H9 (cell line): ENCODE data around the gene DFFB. TPM values are rescaled to one million over a fixed set of nuclear protein-coding genes. Genes with fewer than 3 reads are reported as not detected.

ENCODE experiments used
- DNase-seq: peaks from one replicate; pipeline ENCODE4 v3.0.0-alpha.2; 2017
- H2AFZ ChIP-seq: one replicate; pipeline ENCODE4 v1.6.1; 2013; ENCODE audit warnings: mild to moderate bottlenecking, low read length, control low read depth, moderate library complexity
- H2AK5ac ChIP-seq: 2 replicates; pipeline ENCODE4 v1.6.1; 2013; ENCODE audit warnings: low read length, control low read depth, mixed read lengths; ENCODE audit not compliant: insufficient read length
- H2BK120ac ChIP-seq: one replicate; pipeline ENCODE4 v1.6.1; 2013; ENCODE audit warnings: low read depth, mild to moderate bottlenecking, low read length, control low read depth, inconsistent platforms; ENCODE audit not compliant: poor library complexity, severe bottlenecking
- H2BK12ac ChIP-seq: 2 replicates; pipeline ENCODE4 v1.6.1; 2013; ENCODE audit warnings: low read length, control low read depth, mixed read lengths, low read depth; ENCODE audit not compliant: insufficient read length
- H2BK15ac ChIP-seq: 2 replicates; pipeline ENCODE4 v1.6.1; 2013; ENCODE audit warnings: low read depth, low read length, control low read depth
- H2BK20ac ChIP-seq: one replicate; pipeline ENCODE4 v1.6.1; 2013; ENCODE audit warnings: low read depth, mild to moderate bottlenecking, low read length, control low read depth, inconsistent platforms; ENCODE audit not compliant: poor library complexity, severe bottlenecking
- H2BK5ac ChIP-seq: 2 replicates; pipeline ENCODE4 v1.6.1; 2013; ENCODE audit warnings: low read length, control low read depth, mixed read lengths; ENCODE audit not compliant: insufficient read length
- H3K14ac ChIP-seq: 2 replicates; pipeline ENCODE4 v1.6.1; 2013; ENCODE audit warnings: low read length, control low read depth; ENCODE audit not compliant: insufficient read depth
- H3K18ac ChIP-seq: 2 replicates; pipeline ENCODE4 v1.6.1; 2013; ENCODE audit warnings: low read depth, mild to moderate bottlenecking, mixed read lengths, low read length, control low read depth; ENCODE audit not compliant: insufficient read length
- H3K23ac ChIP-seq: 2 replicates; pipeline ENCODE4 v1.6.1; 2013; ENCODE audit warnings: low read length, control low read depth, mixed read lengths, low read depth; ENCODE audit not compliant: insufficient read length
- H3K23me2 ChIP-seq: 2 replicates; pipeline ENCODE4 v1.6.1; 2013; ENCODE audit warnings: low read depth, mild to moderate bottlenecking, mixed read lengths, low read length, control low read depth; ENCODE audit not compliant: insufficient read length, poor library complexity, severe bottlenecking
- H3K27ac ChIP-seq: 2 replicates; pipeline ENCODE4 v1.5.1; 2013; ENCODE audit warnings: low read length, control low read depth, mixed read lengths, low read depth; ENCODE audit not compliant: insufficient read length
- H3K27me3 ChIP-seq: 2 replicates; pipeline ENCODE4 v1.6.1; 2013; ENCODE audit warnings: low read length, control low read depth, inconsistent platforms; ENCODE audit not compliant: insufficient read depth
- H3K4ac ChIP-seq: 2 replicates; pipeline ENCODE4 v1.6.1; 2013; ENCODE audit warnings: low read depth, mild to moderate bottlenecking, control low read depth, inconsistent platforms, low read length, moderate library complexity
- H3K4me1 ChIP-seq: 2 replicates; pipeline ENCODE4 v1.6.1; 2013; ENCODE audit warnings: low read length, control low read depth, inconsistent platforms; ENCODE audit not compliant: insufficient read depth
- H3K4me2 ChIP-seq: 2 replicates; pipeline ENCODE4 v1.6.1; 2013; ENCODE audit warnings: low read length, control low read depth, mixed read lengths; ENCODE audit not compliant: insufficient read length, insufficient read depth
- H3K56ac ChIP-seq: 2 replicates; pipeline ENCODE4 v1.6.1; 2013; ENCODE audit warnings: low read depth, mild to moderate bottlenecking, mixed read lengths, low read length, control low read depth; ENCODE audit not compliant: insufficient read length
- H3K79me1 ChIP-seq: 2 replicates; pipeline ENCODE4 v1.6.1; 2013; ENCODE audit warnings: low read depth, mild to moderate bottlenecking, moderate library complexity, low read length, control low read depth, inconsistent platforms; ENCODE audit not compliant: insufficient read depth, poor library complexity, severe bottlenecking
- H3K79me2 ChIP-seq: 2 replicates; pipeline ENCODE4 v1.6.1; 2013; ENCODE audit warnings: low read length, control low read depth, inconsistent platforms; ENCODE audit not compliant: insufficient read depth
- H3K9ac ChIP-seq: 2 replicates; pipeline ENCODE4 v1.6.1; 2013; ENCODE audit warnings: low read length, control low read depth, mixed read lengths; ENCODE audit not compliant: insufficient read length; ENCODE audit errors: extremely low read depth
- H3K9me3 ChIP-seq: one replicate; pipeline ENCODE4 v1.6.1; 2013; ENCODE audit warnings: low read depth, low read length, inconsistent platforms; ENCODE audit not compliant: control insufficient read depth
- H3T11ph ChIP-seq: one replicate; pipeline ENCODE4 v1.6.1; 2013; ENCODE audit warnings: mild to moderate bottlenecking, low read length, control low read depth, inconsistent platforms
- H4K20me1 ChIP-seq: one replicate; pipeline ENCODE4 v1.6.1; 2013; ENCODE audit not compliant: control insufficient read depth, insufficient read length, insufficient read depth
- H4K5ac ChIP-seq: 2 replicates; pipeline ENCODE4 v1.6.1; 2013; ENCODE audit warnings: low read depth, mild to moderate bottlenecking, mixed read lengths, low read length, control low read depth; ENCODE audit not compliant: insufficient read length
- H4K8ac ChIP-seq: replicated peaks from 2 replicates; pipeline ENCODE4 v1.6.1; 2013; ENCODE audit warnings: low read length, control low read depth, mixed read lengths, low read depth; ENCODE audit not compliant: insufficient read length
- H4K91ac ChIP-seq: 2 replicates; pipeline ENCODE4 v1.6.1; 2013; ENCODE audit warnings: low read depth, mild to moderate bottlenecking, moderate library complexity, mixed read lengths, low read length, control low read depth; ENCODE audit not compliant: insufficient read length
- H3K27ac Mint-ChIP-seq, 3 experiments: 2 replicates in 2 of 3; 3 replicates in 1 of 3; pipeline ENCODE4 v1.8.0; 2020 to 2021; ENCODE audit warnings: mixed read lengths in 3 of 3, mild to moderate bottlenecking in 1 of 3, moderate library complexity in 1 of 3
- H3K27me3 Mint-ChIP-seq: 2 replicates; pipeline ENCODE4 v1.8.0; 2021; ENCODE audit warnings: low read depth, mild to moderate bottlenecking, moderate library complexity, mixed read lengths
- H3K36me3 Mint-ChIP-seq, 3 experiments: 2 replicates in 2 of 3; 3 replicates in 1 of 3; pipeline ENCODE4 v1.8.0; 2020 to 2021; ENCODE audit warnings: low read depth in 3 of 3, mixed read lengths in 3 of 3; ENCODE audit not compliant: insufficient read depth in 1 of 3
- H3K4me1 Mint-ChIP-seq, 2 experiments: 2 replicates each; pipeline ENCODE4 v1.8.0; 2020; ENCODE audit warnings: mixed read lengths in 2 of 2
- H3K4me3 Mint-ChIP-seq, 2 experiments: 2 replicates in 1 of 2; 3 replicates in 1 of 2; pipeline ENCODE4 v1.8.0; 2020 to 2021; ENCODE audit warnings: mild to moderate bottlenecking in 2 of 2, mixed read lengths in 2 of 2, moderate library complexity in 1 of 2
- H3K9me3 Mint-ChIP-seq, 2 experiments: 2 replicates in 1 of 2; 3 replicates in 1 of 2; pipeline ENCODE4 v1.8.0; 2020; ENCODE audit warnings: mild to moderate bottlenecking in 2 of 2, mixed read lengths in 2 of 2, moderate library complexity in 1 of 2
- WGBS: extraction: QIAGEN DNeasy Blood & Tissue Kit; methylation state at CpG from one replicate; pipeline ENCODE4 v1.1.7; 2013; ENCODE audit warnings: missing lambda C conversion rate, low lambda C conversion rate, mixed read lengths; ENCODE audit not compliant: insufficient read length; ENCODE audit errors: extremely low coverage; 5-methylcytosine and 5-hydroxymethylcytosine counted together
- total RNA-seq: library from RNA; stranded (reverse); gene quantifications from 2 replicates; pipeline ENCODE4 v1.2.1, GENCODE V29; 2021
- TF ChIP-seq, protein P1 (sequence below): fragments of 200-600 bp; sonication (generic); conservative IDR thresholded peaks from 3 replicates; pipeline ENCODE4 v1.8.0; 2021; ENCODE audit warnings: antibody characterized with exemption, mild to moderate bottlenecking

Gene DFFB
- total RNA-seq, 1 experiment from 2014 or later: 9.7 TPM

DNA sequence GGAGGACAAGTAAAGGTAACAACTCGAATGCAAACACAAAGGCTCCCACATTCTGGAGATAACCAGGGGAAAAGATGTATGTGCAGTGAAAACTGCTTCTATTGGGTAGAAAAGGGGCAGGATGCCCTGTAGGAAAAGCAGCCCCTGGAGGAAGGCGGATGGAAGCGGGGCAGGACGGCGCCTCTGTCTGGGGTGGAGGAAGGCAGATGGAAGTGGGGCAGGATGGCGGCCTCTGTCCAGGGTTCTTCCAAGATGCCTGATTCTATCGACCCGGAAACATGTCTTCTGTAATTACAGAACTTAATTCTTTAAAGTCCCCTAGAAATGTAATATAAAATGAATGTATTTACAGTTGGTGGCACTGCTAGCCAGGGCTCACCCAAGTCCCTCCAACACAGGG is 37.0 kb upstream of the DFFB start:
- Histone ChIP-seq H4K5ac (no peak overlapping the region), H3K56ac (no peak overlapping the region), H4K8ac (no peak overlapping the region), H3K18ac (no peak overlapping the region), H3T11ph (no peak overlapping the region), H2BK12ac (no peak overlapping the region), H4K91ac (no peak overlapping the region), H2BK5ac (no peak overlapping the region), H3K79me1 (no peaks in the 10 kb centered on the region), H3K4me1 (no peaks in the 10 kb centered on the region), H3K4ac (no peak overlapping the region), H2AFZ (no peak overlapping the region), H2BK15ac (no peak overlapping the region), H4K20me1 (no peaks in the 10 kb centered on the region), H2BK120ac (no peak overlapping the region), H3K79me2 (no peaks in the 10 kb centered on the region), H3K23ac (no peak overlapping the region), H3K9me3 (no peaks in the 10 kb centered on the region), H3K27ac (no peak overlapping the region), H3K23me2 (no peaks in the 10 kb centered on the region), H3K9ac (no peak overlapping the region), H3K14ac (no peak overlapping the region), H2BK20ac (no peak overlapping the region), H3K27me3 (no peaks in the 10 kb centered on the region), H3K4me2 (no peak overlapping the region), H2AK5ac (no peak overlapping the region)
- TF ChIP-seq, protein P1, sequence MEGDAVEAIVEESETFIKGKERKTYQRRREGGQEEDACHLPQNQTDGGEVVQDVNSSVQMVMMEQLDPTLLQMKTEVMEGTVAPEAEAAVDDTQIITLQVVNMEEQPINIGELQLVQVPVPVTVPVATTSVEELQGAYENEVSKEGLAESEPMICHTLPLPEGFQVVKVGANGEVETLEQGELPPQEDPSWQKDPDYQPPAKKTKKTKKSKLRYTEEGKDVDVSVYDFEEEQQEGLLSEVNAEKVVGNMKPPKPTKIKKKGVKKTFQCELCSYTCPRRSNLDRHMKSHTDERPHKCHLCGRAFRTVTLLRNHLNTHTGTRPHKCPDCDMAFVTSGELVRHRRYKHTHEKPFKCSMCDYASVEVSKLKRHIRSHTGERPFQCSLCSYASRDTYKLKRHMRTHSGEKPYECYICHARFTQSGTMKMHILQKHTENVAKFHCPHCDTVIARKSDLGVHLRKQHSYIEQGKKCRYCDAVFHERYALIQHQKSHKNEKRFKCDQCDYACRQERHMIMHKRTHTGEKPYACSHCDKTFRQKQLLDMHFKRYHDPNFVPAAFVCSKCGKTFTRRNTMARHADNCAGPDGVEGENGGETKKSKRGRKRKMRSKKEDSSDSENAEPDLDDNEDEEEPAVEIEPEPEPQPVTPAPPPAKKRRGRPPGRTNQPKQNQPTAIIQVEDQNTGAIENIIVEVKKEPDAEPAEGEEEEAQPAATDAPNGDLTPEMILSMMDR: no peak
- Mint-ChIP-seq H3K27me3 (no peaks in the 10 kb centered on the region; the same call in 1 of the 2 replicates), H3K27ac (no peak overlapping the region; a peak in 1 of 7 replicates), H3K9me3 (no peaks in the 10 kb centered on the region), H3K36me3 (peaks cover 4 to 28% (median 11%) of the 10 kb centered on the region in 3 experiments; a peak in 6 of 7 replicates), H3K4me3 (no peak overlapping the region), H3K4me1 (0 out of 4 replicates have a peak, but pooled peaks cover 0 to 2% of the 10 kb centered on the region in 2 experiments)
- WGBS: no CpG with 5 or more reads among the region's 8 CpGs
- no peak for DNase-seq
